Measurements from ENCODE around the gene MRPL21. TPM values are rescaled to one million over a fixed set of nuclear protein-coding genes. Genes with fewer than 3 reads are reported as not detected.

Gene MRPL21
- polyA plus RNA-seq, 1 donor (not counting 4 experiments of a cell fraction or from before 2014, with no cell fraction given), result 120 TPM

DNA sequence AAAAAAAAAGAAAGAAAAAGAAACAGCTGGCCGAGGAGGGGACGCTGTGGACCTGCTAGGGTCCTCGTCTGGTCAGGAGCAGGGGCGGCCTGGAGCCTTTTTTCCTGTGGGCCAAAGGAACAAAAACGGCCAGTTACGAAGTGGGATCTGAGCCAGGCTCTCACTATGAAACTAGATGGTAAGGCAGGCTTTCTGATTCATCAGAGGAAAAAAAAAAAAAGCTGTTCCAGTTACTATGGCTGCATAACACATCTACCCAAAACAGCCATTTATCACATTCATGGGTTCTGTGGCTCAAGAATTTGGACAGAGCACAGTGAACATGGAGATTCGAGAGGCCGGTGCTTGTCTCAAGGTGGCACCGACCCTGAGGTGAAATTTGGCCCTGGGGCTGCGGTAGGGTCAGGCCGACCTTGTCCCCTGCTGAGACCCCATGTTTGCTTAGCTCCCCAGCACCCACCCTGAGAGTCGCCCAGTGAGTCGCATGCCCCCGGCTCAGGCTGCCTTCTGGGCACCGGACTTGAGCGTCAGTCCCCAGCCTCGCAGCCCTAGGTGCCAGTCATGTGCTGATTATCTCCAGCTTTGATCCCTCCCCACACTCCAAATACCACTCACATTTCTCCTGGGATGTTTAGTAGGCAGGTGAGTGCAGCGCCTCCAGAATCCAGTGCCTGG is 42.9 kb upstream of the MRPL21 start:
- peaks cover 2% of the 10 kb centered on the region for H3K4me1 ChIP-seq (ENCODE audit: control insufficient read depth, extremely low read depth, insufficient read depth, low read length)
- H3K4me2 ChIP-seq (ENCODE audit: control insufficient read depth, extremely low read depth, insufficient read depth, low read depth, low read length), result peak overlapping the region; percentile 2
- no peaks in the 10 kb centered on the region for H3K9me1 ChIP-seq (ENCODE audit: control insufficient read depth, extremely low read depth, insufficient read depth, low read length)
- no peak for TF ChIP-seq CTCF (optimal IDR thresholded peaks at IDR 0.05 in 1 of 3, IDR thresholded peaks at IDR 0.05 in 1 of 3, conservative IDR thresholded peaks at IDR 0.05 in 1 of 3; ENCODE audit: extremely low read depth in 1 of 3, insufficient read depth in 2 of 3, low read length in 3 of 3)
- no peak for TF ChIP-seq EZH2 (IDR thresholded peaks at IDR 0.05; ENCODE audit: low read length)
- H3K9ac ChIP-seq (ENCODE audit: control insufficient read depth, extremely low read depth, insufficient read depth, low read length), result peak overlapping the region; percentile 47
- H3K36me3 ChIP-seq (ENCODE audit: control insufficient read depth in 2 of 2, extremely low read depth in 1 of 2, insufficient read depth in 2 of 2, low read length in 2 of 2), result peaks cover 0 to 1% of the 10 kb centered on the region in 2 experiments
- FAIRE-seq (no peak), DNase-seq (ENCODE audit: low read depth, low spot score) (no peak)
- H3K4me3 ChIP-seq (ENCODE audit: control insufficient read depth in 2 of 3, extremely low read depth in 1 of 3, insufficient read depth in 2 of 3, low read depth in 1 of 3, low read length in 3 of 3), result no peak overlapping the region
- H4K20me1 ChIP-seq (ENCODE audit: control insufficient read depth, extremely low read depth, insufficient read depth, low read length), result no peaks in the 10 kb centered on the region
- no peak overlapping the region for H2AFZ ChIP-seq (ENCODE audit: control insufficient read depth, low read length)
- dilution Hi-C loops (cut with MboI; ENCODE audit: extremely low pct_ligation_motif_present, low sequenced_read_pairs), result no loop called here
- H3K27ac ChIP-seq (ENCODE audit: control insufficient read depth, insufficient read depth, low read length), result no peak overlapping the region
- H3K27me3 ChIP-seq (ENCODE audit: control insufficient read depth, extremely low read depth, insufficient read depth, low read length), result peaks cover 12% of the 10 kb centered on the region
- H3K9me3 ChIP-seq (ENCODE audit: control insufficient read depth, low read depth, low read length), result no peaks in the 10 kb centered on the region
- H3K79me2 ChIP-seq (ENCODE audit: control insufficient read depth, insufficient read depth, low read length), result no peaks in the 10 kb centered on the region

- peaks cover 2% of the 10 kb centered on the region for H3K4me1 ChIP-seq (ENCODE audit: control insufficient read depth, extremely low read depth, insufficient read depth, low read length)
- no peak overlapping the region for H3K9ac ChIP-seq (ENCODE audit: control insufficient read depth, extremely low read depth, insufficient read depth, low read length)
- no peaks in the 10 kb centered on the region for H4K20me1 ChIP-seq (ENCODE audit: control insufficient read depth, extremely low read depth, insufficient read depth, low read length)
- TF ChIP-seq EZH2 (IDR thresholded peaks at IDR 0.05; ENCODE audit: low read length) (no peak), CTCF (optimal IDR thresholded peaks at IDR 0.05 in 1 of 3, IDR thresholded peaks at IDR 0.05 in 1 of 3, conservative IDR thresholded peaks at IDR 0.05 in 1 of 3; ENCODE audit: extremely low read depth in 1 of 3, insufficient read depth in 2 of 3, low read length in 3 of 3) (no peak)
- H3K9me1 ChIP-seq (ENCODE audit: control insufficient read depth, extremely low read depth, insufficient read depth, low read length), result no peaks in the 10 kb centered on the region
- peaks cover 4 to 8% of the 10 kb centered on the region in 2 experiments for H3K36me3 ChIP-seq (ENCODE audit: control insufficient read depth in 2 of 2, extremely low read depth in 1 of 2, insufficient read depth in 2 of 2, low read length in 2 of 2)
- H2AFZ ChIP-seq (ENCODE audit: control insufficient read depth, low read length), result no peak overlapping the region
- H3K9me3 ChIP-seq (ENCODE audit: control insufficient read depth, low read depth, low read length), result no peaks in the 10 kb centered on the region
- H3K27me3 ChIP-seq (ENCODE audit: control insufficient read depth, extremely low read depth, insufficient read depth, low read length), result peaks cover 12% of the 10 kb centered on the region
- H3K4me3 ChIP-seq (ENCODE audit: control insufficient read depth in 2 of 3, extremely low read depth in 1 of 3, insufficient read depth in 2 of 3, low read depth in 1 of 3, low read length in 3 of 3), result no peak overlapping the region
- H3K79me2 ChIP-seq (ENCODE audit: control insufficient read depth, insufficient read depth, low read length), result no peaks in the 10 kb centered on the region
- H3K4me2 ChIP-seq (ENCODE audit: control insufficient read depth, extremely low read depth, insufficient read depth, low read depth, low read length), result no peak overlapping the region
- FAIRE-seq (no peak), DNase-seq (ENCODE audit: low read depth, low spot score) (no peak)
- dilution Hi-C loops (cut with MboI; ENCODE audit: extremely low pct_ligation_motif_present, low sequenced_read_pairs), result no loop called here
- no peak overlapping the region for H3K27ac ChIP-seq (ENCODE audit: control insufficient read depth, insufficient read depth, low read length)
Measured at GRCh38 chr11:68942751-68943271, 39.2 kb upstream of the MRPL21 start.

Measured in keratinocyte (primary cell).